Bronchial epithelial cell (primary cell): ENCODE data around the gene COX5B. TPM values are rescaled to one million over a fixed set of nuclear protein-coding genes. Genes with fewer than 3 reads are reported as not detected.
"Not testable (repeated sequence)": the region's sequence is repeated elsewhere in the genome, so short reads cannot be mapped to it uniquely, and the experiment has no call there.

Source experiments
- DNase-seq: peaks from one replicate; pipeline ENCODE4 v3.0.0-alpha.2; 2010; ENCODE audit warnings: low read depth
- FAIRE-seq: peaks from 2 replicates; lab custom pipeline; 2011; peaks lifted over from hg19 to GRCh38; lab: Jason Lieb, UNC
- H3K27me3 ChIP-seq: 2 replicates; pipeline ENCODE4 v1.5.1; 2011; ENCODE audit warnings: low read length; ENCODE audit not compliant: control insufficient read depth, insufficient read depth
- H3K36me3 ChIP-seq: 2 replicates; pipeline ENCODE4 v1.5.1; 2011; ENCODE audit warnings: low read length; ENCODE audit not compliant: control insufficient read depth, insufficient read depth
- H3K4me3 ChIP-seq: 2 replicates; pipeline ENCODE4 v1.5.1; 2011; ENCODE audit warnings: mild to moderate bottlenecking, low read depth, low read length, control low read depth
- CTCF ChIP-seq: IDR thresholded peaks from 2 replicates; pipeline ENCODE4 v1.5.1; 2011; ENCODE audit warnings: mild to moderate bottlenecking, moderate library complexity, low read length, control low read depth, inconsistent platforms; ENCODE audit not compliant: insufficient read depth, severe bottlenecking
- total RNA-seq: library from RNA; depleted of rRNA; stranded (reverse); fragments of >200 nt; gene quantifications from 2 replicates; pipeline ENCODE4 v1.2.1, GENCODE V29; 2014

Gene COX5B
- total RNA-seq, 1 donor from 2014 or later: 416 TPM

- no peak for TF ChIP-seq CTCF
- H3K36me3 ChIP-seq: no peaks in the 10 kb centered on the region
- H3K4me3 ChIP-seq: no peak overlapping the region
- FAIRE-seq (no peak), DNase-seq (no peak)
- no peaks in the 10 kb centered on the region for H3K27me3 ChIP-seq
These were observed 32.4 kb downstream of the COX5B start for GRCh38 chr2:97678298-97678697.

- not testable (repeated sequence) for H3K27me3 ChIP-seq, DNase-seq, H3K36me3 ChIP-seq, H3K4me3 ChIP-seq
- peak; percentile 86 for FAIRE-seq
These were observed 41.4 kb downstream of the COX5B start for GRCh38 chr2:97687235-97687634.

GRCh38 chr2:97688062-97688827, 42.4 kb downstream of the COX5B start:
- DNase-seq (peak; percentile 28), FAIRE-seq (peak; percentile 72)
- Histone ChIP-seq H3K27me3 (no peaks in the 10 kb centered on the region), H3K4me3 (no peak overlapping the region), H3K36me3 (no peaks in the 10 kb centered on the region)
- no peak for TF ChIP-seq CTCF

- FAIRE-seq (no peak), DNase-seq (no peak)
- Histone ChIP-seq H3K36me3 (no peaks in the 10 kb centered on the region), H3K4me3 (no peak overlapping the region), H3K27me3 (no peaks in the 10 kb centered on the region)
- no peak for TF ChIP-seq CTCF
These were observed 45.3 kb downstream of the COX5B start for GRCh38 chr2:97691166-97691565.

GRCh38 chr2:97693476-97693875, 47.6 kb downstream of the COX5B start:
- Histone ChIP-seq H3K36me3 (no peaks in the 10 kb centered on the region), H3K27me3 (no peaks in the 10 kb centered on the region), H3K4me3 (no peak overlapping the region)
- peak; percentile 21 for DNase-seq
- no peak for TF ChIP-seq CTCF
- no peak for FAIRE-seq

GRCh38 chr2:97695744-97696143, 49.9 kb downstream of the COX5B start:
- H3K36me3 ChIP-seq: no peaks in the 10 kb centered on the region
- DNase-seq (no peak), FAIRE-seq (no peak)
- TF ChIP-seq CTCF: no peak
- H3K4me3 ChIP-seq: no peak overlapping the region
- H3K27me3 ChIP-seq: no peaks in the 10 kb centered on the region
